Keratinocyte (primary cell): ENCODE measurements around the gene QPRT. TPM values are rescaled to one million over a fixed set of nuclear protein-coding genes. Genes with fewer than 3 reads are reported as not detected.

Experiments
- DNase-seq: peaks from one replicate; pipeline ENCODE4 v3.0.0-alpha.2; 2011; ENCODE audit warnings: low read depth, missing footprints, low spot score
- FAIRE-seq: peaks from 2 replicates; lab custom pipeline; 2011; peaks lifted over from hg19 to GRCh38; lab: Jason Lieb, UNC
- H2AFZ ChIP-seq: 2 replicates; pipeline ENCODE4 v1.6.0; 2012; ENCODE audit warnings: low read length, control low read depth, inconsistent platforms; ENCODE audit not compliant: control insufficient read depth
- H3K27ac ChIP-seq: 2 replicates; pipeline ENCODE4 v1.5.1; 2011; ENCODE audit warnings: low read length; ENCODE audit not compliant: control insufficient read depth, insufficient read depth
- H3K27me3 ChIP-seq: 3 replicates; pipeline ENCODE4 v1.6.0; 2011; ENCODE audit warnings: low read length; ENCODE audit not compliant: control insufficient read depth, insufficient read depth; ENCODE audit errors: extremely low read depth
- H3K36me3 ChIP-seq, 2 experiments: 2 replicates in 1 of 2; 3 replicates in 1 of 2; pipeline ENCODE4 v1.5.1; 2011; ENCODE audit warnings: low read length in 2 of 2, mild to moderate bottlenecking in 1 of 2; ENCODE audit not compliant: control insufficient read depth in 2 of 2, insufficient read depth in 2 of 2; ENCODE audit errors: extremely low read depth in 1 of 2
- H3K4me1 ChIP-seq: 3 replicates; pipeline ENCODE4 v1.5.1; 2011; ENCODE audit warnings: low read length; ENCODE audit not compliant: control insufficient read depth, insufficient read depth; ENCODE audit errors: extremely low read depth
- H3K4me2 ChIP-seq: 3 replicates; pipeline ENCODE4 v1.6.0; 2011; ENCODE audit warnings: low read depth, low read length; ENCODE audit not compliant: control insufficient read depth, insufficient read depth; ENCODE audit errors: extremely low read depth
- H3K4me3 ChIP-seq, 3 experiments: fragments of 200-600 bp in 1 of 3; sonication (generic) in 1 of 3; 2 replicates in 2 of 3; 3 replicates in 1 of 3; pipeline ENCODE4 v1.5.1; 2011 to 2016; ENCODE audit warnings: low read length in 3 of 3, mild to moderate bottlenecking in 3 of 3, control low read depth in 2 of 3, inconsistent platforms in 1 of 3, low read depth in 1 of 3, mixed read lengths in 1 of 3, mixed run types in 1 of 3, moderate library complexity in 1 of 3; ENCODE audit not compliant: control insufficient read depth in 2 of 3, insufficient read depth in 2 of 3; ENCODE audit errors: extremely low read depth in 1 of 3
- H3K79me2 ChIP-seq: 2 replicates; pipeline ENCODE4 v1.6.0; 2012; ENCODE audit warnings: low read length; ENCODE audit not compliant: control insufficient read depth, insufficient read depth
- H3K9ac ChIP-seq: 3 replicates; pipeline ENCODE4 v1.6.0; 2011; ENCODE audit warnings: low read length; ENCODE audit not compliant: control insufficient read depth, insufficient read depth; ENCODE audit errors: extremely low read depth
- H3K9me1 ChIP-seq: 3 replicates; pipeline ENCODE4 v1.6.0; 2011; ENCODE audit warnings: low read length; ENCODE audit not compliant: control insufficient read depth, insufficient read depth; ENCODE audit errors: extremely low read depth
- H3K9me3 ChIP-seq: 2 replicates; pipeline ENCODE4 v1.5.1; 2012; ENCODE audit warnings: low read depth, low read length; ENCODE audit not compliant: control insufficient read depth
- H4K20me1 ChIP-seq: 3 replicates; pipeline ENCODE4 v1.6.0; 2011; ENCODE audit warnings: low read length; ENCODE audit not compliant: control insufficient read depth, insufficient read depth; ENCODE audit errors: extremely low read depth
- EZH2 ChIP-seq: IDR thresholded peaks from one replicate; pipeline ENCODE4 v1.6.1; 2012; ENCODE audit warnings: inconsistent platforms, mild to moderate bottlenecking, low read length, moderate library complexity
- dilution Hi-C: fragments of 300-500 bp; cut with MboI; formaldehyde crosslinking; loops from one replicate; pipeline ENCODE4 v1.7.0; 2020; ENCODE audit warnings: low sequenced_read_pairs; ENCODE audit not compliant: extremely low pct_ligation_motif_present
- polyA plus RNA-seq, 5 experiments: library from polyadenylated mRNA; depleted of rRNA in 3 of 5; stranded (reverse) in 3 of 5; stranded (forward) in 1 of 5; unstranded in 1 of 5; fragments of >200 nt; gene quantifications; 1 replicate in 1 of 5; 2 replicates in 3 of 5; 3 replicates in 1 of 5; pipeline versions ENCODE4 v1.2.1 to v1.2.3, GENCODE V29; 2011 to 2012; ENCODE audit warnings: missing spikeins in 2 of 5, low read depth in 1 of 5, low replicate concordance in 1 of 5
- TF ChIP-seq, protein P1 (sequence below), 3 experiments: IDR thresholded peaks in 1 of 3; conservative IDR thresholded peaks in 1 of 3; optimal IDR thresholded peaks in 1 of 3; 2 replicates in 2 of 3; 3 replicates in 1 of 3; pipeline versions ENCODE3 to v1.5.1; 2011; ENCODE audit warnings: low read length in 3 of 3, mild to moderate bottlenecking in 3 of 3, moderate library complexity in 2 of 3, control low read depth in 1 of 3, inconsistent platforms in 1 of 3; ENCODE audit not compliant: insufficient read depth in 2 of 3; ENCODE audit errors: extremely low read depth in 1 of 3

QPRT gene
- polyA plus RNA-seq, 1 donor (not counting 4 experiments of a cell fraction or from before 2014, with no cell fraction given): 8.8 TPM

- TF ChIP-seq, protein P1, sequence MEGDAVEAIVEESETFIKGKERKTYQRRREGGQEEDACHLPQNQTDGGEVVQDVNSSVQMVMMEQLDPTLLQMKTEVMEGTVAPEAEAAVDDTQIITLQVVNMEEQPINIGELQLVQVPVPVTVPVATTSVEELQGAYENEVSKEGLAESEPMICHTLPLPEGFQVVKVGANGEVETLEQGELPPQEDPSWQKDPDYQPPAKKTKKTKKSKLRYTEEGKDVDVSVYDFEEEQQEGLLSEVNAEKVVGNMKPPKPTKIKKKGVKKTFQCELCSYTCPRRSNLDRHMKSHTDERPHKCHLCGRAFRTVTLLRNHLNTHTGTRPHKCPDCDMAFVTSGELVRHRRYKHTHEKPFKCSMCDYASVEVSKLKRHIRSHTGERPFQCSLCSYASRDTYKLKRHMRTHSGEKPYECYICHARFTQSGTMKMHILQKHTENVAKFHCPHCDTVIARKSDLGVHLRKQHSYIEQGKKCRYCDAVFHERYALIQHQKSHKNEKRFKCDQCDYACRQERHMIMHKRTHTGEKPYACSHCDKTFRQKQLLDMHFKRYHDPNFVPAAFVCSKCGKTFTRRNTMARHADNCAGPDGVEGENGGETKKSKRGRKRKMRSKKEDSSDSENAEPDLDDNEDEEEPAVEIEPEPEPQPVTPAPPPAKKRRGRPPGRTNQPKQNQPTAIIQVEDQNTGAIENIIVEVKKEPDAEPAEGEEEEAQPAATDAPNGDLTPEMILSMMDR (optimal IDR thresholded peaks at IDR 0.05 in 1 of 3, IDR thresholded peaks at IDR 0.05 in 1 of 3, conservative IDR thresholded peaks at IDR 0.05 in 1 of 3; ENCODE audit: extremely low read depth in 1 of 3, insufficient read depth in 2 of 3, low read length in 3 of 3): no peak
- TF ChIP-seq EZH2: no peak
- FAIRE-seq (no peak), DNase-seq (no peak)
- H3K27me3 ChIP-seq: no peaks in the 10 kb centered on the region
- H3K9me1 ChIP-seq: no peaks in the 10 kb centered on the region
- no peak overlapping the region for H3K9ac ChIP-seq
- no peaks in the 10 kb centered on the region for H3K79me2 ChIP-seq
- peaks cover 4% of the 10 kb centered on the region for H3K4me1 ChIP-seq
- dilution Hi-C loops: no loop called here
- no peaks in the 10 kb centered on the region for H4K20me1 ChIP-seq
- no peak overlapping the region for H2AFZ ChIP-seq
- no peak overlapping the region for H3K4me2 ChIP-seq
- H3K4me3 ChIP-seq: no peak overlapping the region
- H3K27ac ChIP-seq: no peak overlapping the region
- no peaks in the 10 kb centered on the region for H3K36me3 ChIP-seq
- no peaks in the 10 kb centered on the region for H3K9me3 ChIP-seq
Measured at GRCh38 chr16:29717113-29717512, 38.1 kb downstream of the QPRT start.

DNA sequence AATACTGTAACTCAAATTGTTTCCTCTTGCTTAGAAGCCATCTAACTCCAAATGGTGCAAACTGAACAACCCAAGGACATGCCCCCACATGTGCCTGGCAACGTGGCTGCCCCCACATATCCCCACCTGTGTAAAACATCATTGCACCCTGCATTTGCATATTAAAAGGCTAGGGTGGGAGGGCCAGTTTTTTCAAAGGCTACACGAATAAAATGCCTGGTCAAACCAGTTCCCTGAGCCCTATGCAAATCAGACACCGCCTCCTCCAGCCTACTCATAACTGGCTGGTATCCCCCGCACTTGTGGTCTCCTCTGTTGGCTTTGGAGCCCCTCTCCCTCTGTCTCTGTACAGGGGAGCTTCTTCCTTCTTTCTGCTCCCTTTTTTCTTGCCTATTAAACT, 40.1 kb downstream of the QPRT start:
- Histone ChIP-seq H3K4me1 (peaks cover 4% of the 10 kb centered on the region), H3K9me3 (no peaks in the 10 kb centered on the region), H3K4me2 (peak overlapping the region; percentile 27), H3K9ac (no peak overlapping the region), H2AFZ (peak overlapping the region; percentile 22), H3K27me3 (no peaks in the 10 kb centered on the region), H3K79me2 (no peaks in the 10 kb centered on the region), H3K27ac (no peak overlapping the region), H3K9me1 (no peaks in the 10 kb centered on the region), H3K36me3 (no peaks in the 10 kb centered on the region), H3K4me3 (no peak overlapping the region), H4K20me1 (no peaks in the 10 kb centered on the region)
- dilution Hi-C loops: no loop called here
- FAIRE-seq (no peak), DNase-seq (no peak)
- TF ChIP-seq EZH2: no peak
- TF ChIP-seq, protein P1 (optimal IDR thresholded peaks at IDR 0.05 in 1 of 3, IDR thresholded peaks at IDR 0.05 in 1 of 3, conservative IDR thresholded peaks at IDR 0.05 in 1 of 3; ENCODE audit: extremely low read depth in 1 of 3, insufficient read depth in 2 of 3, low read length in 3 of 3): no peak
